Cardiac muscle cell (in vitro differentiated cells and primary cell): Measurements from ENCODE around the gene NSMCE3. TPM values are rescaled to one million over a fixed set of nuclear protein-coding genes. Genes with fewer than 3 reads are reported as not detected.
"Not testable (repeated sequence)": the region's sequence is repeated elsewhere in the genome, so short reads cannot be mapped to it uniquely, and the experiment has no call there.

Experiments
- DNase-seq, 2 donors: peaks; one replicate each; pipeline versions ENCODE4 v3.0.0 to v3.0.0-alpha.2; 2010 to 2017; ENCODE audit warnings: low read depth in 1 of 2, low spot score in 1 of 2
- H3K27ac ChIP-seq: fragments of 200-600 bp; sonication (generic); 2 replicates; pipeline ENCODE4 v1.5.1; 2016
- H3K27me3 ChIP-seq: fragments of 200-600 bp; sonication (generic); 2 replicates; pipeline ENCODE4 v1.6.0; 2016; ENCODE audit warnings: control low read depth
- H3K36me3 ChIP-seq: fragments of 200-600 bp; sonication (generic); 2 replicates; pipeline ENCODE4 v1.5.1; 2016; ENCODE audit warnings: control low read depth
- H3K4me1 ChIP-seq: fragments of 200-600 bp; sonication (generic); 2 replicates; pipeline ENCODE4 v1.8.1; 2017; ENCODE audit warnings: low read depth, mild to moderate bottlenecking, mixed run types
- H3K4me3 ChIP-seq: fragments of 200-600 bp; sonication (generic); 2 replicates; pipeline ENCODE4 v1.5.1; 2016; ENCODE audit warnings: mild to moderate bottlenecking
- H3K9me3 ChIP-seq: fragments of 200-600 bp; sonication (generic); 2 replicates; pipeline ENCODE4 v1.5.1; 2017; ENCODE audit warnings: low read depth, mild to moderate bottlenecking, control low read depth
- polyA plus RNA-seq: library from polyadenylated mRNA; unstranded; fragments of >200 nt; fragmentation: Nextera tagmentation; extraction: Ambion mirVana; gene quantifications from 2 replicates; pipeline ENCODE4 v1.2.1, GENCODE V29; 2016
- total RNA-seq: library from RNA; depleted of rRNA; stranded (reverse); fragments of >200 nt; gene quantifications from 2 replicates; pipeline ENCODE4 v1.2.3, GENCODE V29; 2016
- TF ChIP-seq, protein P1 (sequence below): IDR thresholded peaks from 2 replicates; pipeline ENCODE4 v1.5.1; 2012; ENCODE audit warnings: low read depth, mild to moderate bottlenecking, low read length

The NSMCE3 gene
- total and polyA plus RNA-seq, 2 experiments from 2014 or later: 21.1 to 22.2 TPM

DNA sequence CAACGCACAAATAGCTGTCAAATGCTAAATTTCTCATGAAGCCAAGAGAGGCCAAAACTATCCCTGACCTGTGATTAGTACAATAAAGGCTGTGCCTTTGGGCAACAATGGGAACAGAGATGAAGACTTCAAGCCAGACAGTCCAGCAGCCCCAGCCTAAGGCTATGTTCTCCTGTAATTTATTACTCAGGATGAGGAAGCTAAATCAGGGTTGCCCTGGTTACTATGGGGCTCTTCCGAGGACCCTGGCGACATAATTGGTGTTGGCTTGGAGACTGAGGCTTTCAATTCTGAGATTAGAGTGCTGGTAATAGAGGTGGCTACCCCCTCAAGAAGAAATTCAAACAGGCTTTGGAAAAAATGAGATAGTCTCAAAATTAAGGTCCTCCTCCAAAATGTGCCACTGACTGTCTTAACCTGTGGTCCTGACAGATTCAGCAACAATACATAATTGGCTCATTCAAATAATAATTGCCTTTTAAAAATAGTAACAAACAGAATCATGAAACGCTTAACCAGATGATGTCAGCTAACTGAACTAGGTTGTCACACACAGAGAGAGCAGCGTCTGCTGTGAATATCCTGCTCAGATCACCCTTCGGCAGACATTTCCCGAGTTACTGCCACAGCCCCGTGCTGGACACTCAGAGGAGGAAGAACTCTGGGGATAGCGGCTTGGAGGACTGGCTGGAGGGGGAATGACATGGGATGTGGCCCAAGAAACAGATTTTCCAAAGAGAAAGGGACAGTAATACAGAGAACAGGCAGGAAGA, 43.0 kb downstream of the NSMCE3 start:
- no peaks in the 10 kb centered on the region for H3K27me3 ChIP-seq
- H3K27ac ChIP-seq: no peak overlapping the region
- H3K4me3 ChIP-seq: no peak overlapping the region
- peaks cover 5% of the 10 kb centered on the region for H3K4me1 ChIP-seq
- DNase-seq: no peak
- TF ChIP-seq, protein P1, sequence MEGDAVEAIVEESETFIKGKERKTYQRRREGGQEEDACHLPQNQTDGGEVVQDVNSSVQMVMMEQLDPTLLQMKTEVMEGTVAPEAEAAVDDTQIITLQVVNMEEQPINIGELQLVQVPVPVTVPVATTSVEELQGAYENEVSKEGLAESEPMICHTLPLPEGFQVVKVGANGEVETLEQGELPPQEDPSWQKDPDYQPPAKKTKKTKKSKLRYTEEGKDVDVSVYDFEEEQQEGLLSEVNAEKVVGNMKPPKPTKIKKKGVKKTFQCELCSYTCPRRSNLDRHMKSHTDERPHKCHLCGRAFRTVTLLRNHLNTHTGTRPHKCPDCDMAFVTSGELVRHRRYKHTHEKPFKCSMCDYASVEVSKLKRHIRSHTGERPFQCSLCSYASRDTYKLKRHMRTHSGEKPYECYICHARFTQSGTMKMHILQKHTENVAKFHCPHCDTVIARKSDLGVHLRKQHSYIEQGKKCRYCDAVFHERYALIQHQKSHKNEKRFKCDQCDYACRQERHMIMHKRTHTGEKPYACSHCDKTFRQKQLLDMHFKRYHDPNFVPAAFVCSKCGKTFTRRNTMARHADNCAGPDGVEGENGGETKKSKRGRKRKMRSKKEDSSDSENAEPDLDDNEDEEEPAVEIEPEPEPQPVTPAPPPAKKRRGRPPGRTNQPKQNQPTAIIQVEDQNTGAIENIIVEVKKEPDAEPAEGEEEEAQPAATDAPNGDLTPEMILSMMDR: no peak
- no peaks in the 10 kb centered on the region for H3K36me3 ChIP-seq
- H3K9me3 ChIP-seq: no peaks in the 10 kb centered on the region

DNA sequence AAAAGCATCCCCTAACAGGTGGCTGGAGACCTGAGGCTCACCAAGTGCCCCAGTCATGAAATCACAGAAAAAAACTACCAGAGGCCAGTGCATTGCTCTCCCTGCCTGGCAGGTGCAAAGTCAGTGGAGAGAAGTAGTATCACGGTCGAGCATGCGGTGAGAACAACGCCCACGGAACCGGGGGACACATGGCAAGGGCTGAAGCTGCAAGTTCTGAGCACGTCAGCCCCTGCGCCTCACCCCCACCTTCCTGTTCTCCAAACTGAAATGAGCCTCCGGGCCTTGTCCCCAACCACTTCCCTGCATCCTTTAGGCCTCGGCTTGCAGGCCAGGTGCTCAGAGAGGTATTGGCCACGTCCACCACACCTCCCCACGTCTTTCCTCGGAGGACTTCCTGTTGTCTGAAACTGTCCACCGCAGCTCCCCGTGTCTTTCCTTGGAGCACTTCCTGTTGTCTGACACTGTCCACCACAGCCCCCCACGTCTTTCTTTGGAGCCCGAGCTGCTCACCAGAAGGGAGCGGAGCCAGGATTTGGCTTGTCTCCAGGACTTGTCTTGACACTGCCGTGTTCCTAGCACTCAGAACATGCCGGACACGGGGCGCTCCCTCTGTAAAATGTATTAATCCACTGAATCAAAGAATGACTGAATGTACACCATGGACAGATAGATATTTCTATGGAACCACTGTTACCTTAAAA, 43.9 kb downstream of the NSMCE3 start:
- Histone ChIP-seq H3K4me3 (no peak overlapping the region), H3K9me3 (no peaks in the 10 kb centered on the region), H3K27me3 (no peaks in the 10 kb centered on the region), H3K4me1 (peaks cover 5% of the 10 kb centered on the region), H3K27ac (no peak overlapping the region), H3K36me3 (no peaks in the 10 kb centered on the region)
- TF ChIP-seq, protein P1: no peak
- DNase-seq: peak in 1 of 2 donors; percentile 1

DNA sequence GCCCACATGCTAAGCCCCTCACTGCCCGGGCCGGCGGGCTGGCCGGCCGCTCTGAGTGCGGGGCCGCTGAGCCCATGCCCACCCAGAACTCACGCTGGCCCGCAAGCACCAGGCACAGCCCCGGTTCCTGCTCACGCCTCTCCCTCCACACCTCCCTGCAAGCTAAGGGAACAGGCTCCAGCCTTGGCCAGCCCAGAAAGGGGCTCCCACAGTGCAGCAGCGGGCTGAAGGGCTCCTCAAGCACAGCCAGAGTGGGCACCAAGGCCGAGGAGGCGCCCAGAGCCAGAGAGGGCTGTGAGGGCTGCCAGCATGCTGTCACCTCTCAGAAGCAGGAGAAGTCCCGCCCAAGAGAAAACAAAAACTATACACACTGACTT, 44.6 kb downstream of the NSMCE3 start:
- not testable (repeated sequence) for H3K36me3 ChIP-seq

DNA sequence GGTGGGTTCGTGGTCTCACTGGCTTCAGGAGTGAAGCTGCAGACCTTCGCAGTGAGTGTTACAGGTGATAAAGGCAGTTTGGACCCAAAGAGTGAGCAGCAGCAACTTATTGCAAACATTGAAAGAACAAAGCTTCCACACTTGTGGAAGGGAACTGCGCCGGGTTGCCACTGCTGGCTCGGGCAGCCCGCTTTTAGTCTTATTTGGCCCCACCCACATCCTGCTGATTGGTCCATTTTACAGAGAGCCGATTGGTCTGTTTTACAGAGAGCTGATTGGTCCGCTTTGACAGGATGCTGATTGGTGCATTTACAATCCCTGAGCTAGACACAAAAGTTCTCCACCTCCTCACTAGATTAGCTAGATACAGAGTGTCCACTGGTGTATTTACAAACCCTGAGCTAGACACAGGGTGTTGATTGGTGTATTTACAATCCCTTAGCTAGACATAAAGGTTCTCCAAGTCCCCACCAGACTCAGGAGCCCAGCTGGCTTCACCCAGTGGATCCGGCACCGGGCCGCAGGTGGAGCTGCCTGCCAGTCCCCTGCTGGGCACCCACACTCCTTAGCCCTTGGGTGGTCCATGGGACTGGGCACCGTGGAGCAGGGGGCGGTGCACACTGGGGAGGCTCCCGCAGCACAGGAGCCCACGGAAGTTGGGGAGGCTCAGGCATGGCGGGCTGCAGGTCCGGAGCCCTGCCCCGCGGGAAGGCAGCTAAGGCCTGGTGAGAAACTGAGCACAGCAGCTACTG, 45.2 kb downstream of the NSMCE3 start:
- H3K27ac ChIP-seq, H3K27me3 ChIP-seq, H3K4me3 ChIP-seq, H3K36me3 ChIP-seq, DNase-seq, H3K4me1 ChIP-seq, H3K9me3 ChIP-seq: not testable (repeated sequence)

More for the DNA sequence above, 44.6 kb downstream of the NSMCE3 start:
- H3K27me3 ChIP-seq, H3K4me1 ChIP-seq, H3K27ac ChIP-seq, H3K9me3 ChIP-seq, DNase-seq, H3K4me3 ChIP-seq: not testable (repeated sequence)

DNA sequence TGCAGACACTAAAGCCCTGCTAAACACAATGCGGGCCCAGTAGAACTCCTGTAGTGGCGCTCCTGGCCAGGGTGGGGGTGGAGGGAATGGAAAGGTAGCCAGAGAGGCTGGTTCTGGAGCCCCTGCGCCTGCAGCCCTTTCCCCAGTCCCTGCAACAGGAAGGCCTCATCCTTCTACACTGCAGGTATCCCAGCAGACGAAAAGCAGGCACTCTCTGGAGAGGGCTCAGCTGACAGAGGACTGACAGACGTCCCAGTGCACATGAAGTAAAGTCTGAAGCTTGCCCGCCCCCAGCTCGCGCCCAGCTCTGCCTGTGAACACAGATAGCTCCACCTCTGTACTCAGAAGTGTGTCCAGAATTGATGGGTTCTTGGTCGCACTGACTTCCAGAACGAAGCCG, 46.0 kb downstream of the NSMCE3 start:
- H3K36me3 ChIP-seq: no peaks in the 10 kb centered on the region
- peaks cover 5% of the 10 kb centered on the region for H3K4me1 ChIP-seq
- H3K4me3 ChIP-seq: no peak overlapping the region
- no peaks in the 10 kb centered on the region for H3K27me3 ChIP-seq
- peak in 1 of 2 donors; percentile 33 for DNase-seq
- H3K27ac ChIP-seq: peak overlapping the region; percentile 10
- no peaks in the 10 kb centered on the region for H3K9me3 ChIP-seq
- TF ChIP-seq, protein P1: no peak

DNA sequence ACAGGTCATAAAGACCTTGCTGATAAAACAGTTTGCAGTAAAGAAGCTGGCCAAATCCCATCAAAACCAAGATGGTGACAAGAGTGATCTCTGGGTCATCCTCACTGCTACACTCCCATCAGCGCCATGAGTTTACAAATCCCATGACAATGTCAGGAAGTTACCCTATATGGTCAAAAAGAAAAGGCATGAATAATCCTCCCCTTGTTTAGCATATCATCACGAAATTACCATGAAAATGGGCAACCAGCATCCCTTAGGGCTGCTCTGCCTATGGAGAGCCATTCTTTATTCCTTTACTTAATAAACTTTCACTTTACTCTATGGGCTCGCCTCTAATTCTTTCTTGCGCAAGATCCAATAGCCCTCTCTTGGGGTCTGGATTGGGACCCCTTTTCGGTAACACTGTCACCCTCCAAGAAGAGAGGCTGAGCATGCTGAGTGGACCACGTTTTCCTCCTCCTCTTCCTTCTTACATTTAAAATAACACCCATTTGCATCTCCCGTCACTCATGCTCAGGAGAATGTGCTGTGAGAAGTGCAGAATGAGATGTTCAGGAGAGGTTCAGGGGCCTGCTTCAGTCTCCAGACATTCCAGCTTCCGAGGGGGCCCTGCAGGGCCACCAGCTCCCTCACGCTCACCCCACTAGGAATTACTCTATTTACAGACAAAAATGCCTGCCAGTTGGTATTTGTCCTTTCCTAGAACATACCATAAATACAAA, 47.3 kb downstream of the NSMCE3 start:
- H3K4me3 ChIP-seq: no peak overlapping the region
- H3K9me3 ChIP-seq: no peaks in the 10 kb centered on the region
- no peak for DNase-seq
- H3K27ac ChIP-seq: peak overlapping the region; percentile 25
- no peaks in the 10 kb centered on the region for H3K27me3 ChIP-seq
- TF ChIP-seq, protein P1: no peak
- no peaks in the 10 kb centered on the region for H3K36me3 ChIP-seq
- peaks cover 5% of the 10 kb centered on the region for H3K4me1 ChIP-seq
